Common myeloid progenitor, CD34-positive (primary cell): ENCODE results near the gene TMUB2.

ENCODE experiments used
- CTCF ChIA-PET: fragments of 350-600 bp; sonication (Branson Sonifier 250); formaldehyde crosslinking; loops from one replicate; lab custom pipeline; 2021; ENCODE audit warnings: antibody characterized with exemption; lab: Charles Lee
- POLR2A ChIA-PET: fragments of 350-600 bp; sonication (Branson Sonifier 250); formaldehyde crosslinking; loops from one replicate; lab custom pipeline; 2021; ENCODE audit warnings: antibody characterized with exemption; lab: Charles Lee
- DNase-seq, 3 donors: peaks; one replicate each; pipeline versions ENCODE4 v3.0.0 to v3.0.0-alpha.2; 2013
- H3K27ac ChIP-seq, 2 experiments: 1 replicate in 1 of 2; 2 replicates in 1 of 2; pipeline ENCODE4 v1.7.0; 2013; ENCODE audit warnings: inconsistent platforms in 2 of 2, low read length in 2 of 2, mild to moderate bottlenecking in 2 of 2, low read depth in 1 of 2, moderate library complexity in 1 of 2; ENCODE audit not compliant: severe bottlenecking in 2 of 2, insufficient read depth in 1 of 2, poor library complexity in 1 of 2
- H3K27me3 ChIP-seq, 5 experiments: replicated peaks in 2 of 5; 1 replicate in 3 of 5; 2 replicates in 2 of 5; pipeline versions ENCODE4 v1.6.1 to v1.7.0; 2013; ENCODE audit warnings: low read length in 4 of 5, mild to moderate bottlenecking in 2 of 5, moderate library complexity in 2 of 5, inconsistent platforms in 1 of 5; ENCODE audit not compliant: insufficient read depth in 5 of 5, control insufficient read depth in 4 of 5
- H3K36me3 ChIP-seq, 4 experiments: 1 replicate in 2 of 4; 2 replicates in 2 of 4; pipeline versions ENCODE4 v1.6.1 to v1.7.0; 2013; ENCODE audit warnings: low read length in 3 of 4, control low read depth in 1 of 4, mild to moderate bottlenecking in 1 of 4; ENCODE audit not compliant: control insufficient read depth in 4 of 4, insufficient read depth in 4 of 4
- H3K4me1 ChIP-seq, 4 experiments: 1 replicate in 3 of 4; 2 replicates in 1 of 4; pipeline versions ENCODE4 v1.6.1 to v1.7.1; 2013; ENCODE audit warnings: low read length in 3 of 4, mild to moderate bottlenecking in 3 of 4, control low read depth in 1 of 4, inconsistent platforms in 1 of 4, moderate library complexity in 1 of 4; ENCODE audit not compliant: control insufficient read depth in 4 of 4, insufficient read depth in 4 of 4; ENCODE audit errors: control extremely low read depth in 1 of 4
- H3K4me3 ChIP-seq, 7 experiments: 1 replicate in 4 of 7; 2 replicates in 3 of 7; pipeline versions ENCODE4 v1.5.1 to v1.7.0; 2013; ENCODE audit warnings: mild to moderate bottlenecking in 7 of 7, low read length in 6 of 7, moderate library complexity in 6 of 7, inconsistent platforms in 2 of 7, low read depth in 2 of 7, control low read depth in 1 of 7; ENCODE audit not compliant: insufficient read depth in 4 of 7, control insufficient read depth in 1 of 7; ENCODE audit errors: extremely low read depth in 1 of 7
- H3K9me3 ChIP-seq, 5 experiments: 1 replicate in 4 of 5; 2 replicates in 1 of 5; pipeline versions ENCODE4 v1.6.1 to v1.7.1; 2013; ENCODE audit warnings: low read length in 4 of 5, mild to moderate bottlenecking in 2 of 5, inconsistent platforms in 1 of 5, low read depth in 1 of 5, moderate library complexity in 1 of 5; ENCODE audit not compliant: control insufficient read depth in 4 of 5, insufficient read depth in 2 of 5; ENCODE audit errors: control extremely low read depth in 1 of 5
- WGBS: methylation state at CpG from one replicate; pipeline ENCODE4 v1.1.5; 2013; ENCODE audit not compliant: insufficient coverage; 5-methylcytosine and 5-hydroxymethylcytosine counted together

Gene TMUB2

GRCh38 chr17:44217738-44218343, 31.1 kb downstream of the TMUB2 start:
- Histone ChIP-seq H3K27me3 (no peaks in the 10 kb centered on the region), H3K36me3 (peaks cover 22 to 48% (median 33%) of the 10 kb centered on the region in 4 experiments), H3K4me1 (peaks cover 15 to 40% (median 35%) of the 10 kb centered on the region in 4 experiments), H3K27ac (peak overlapping the region; percentile 30 to 86), H3K4me3 (peak overlapping the region; percentile 74 to 94 (median 83)), H3K9me3 (no peaks in the 10 kb centered on the region)
- CTCF ChIA-PET: interaction anchor here (0.6 to 4.1 kb wide), 7 partner anchors 7 to 132 kb away, joined by 4 to 15 read pairs (median 8); no protein-coding TSS in a partner anchor
- POLR2A ChIA-PET: interaction anchor here (0.6 kb wide), 3 partner anchors 41 to 683 kb away, joined by 3 to 4 read pairs (median 3); no protein-coding TSS in a partner anchor
- DNase-seq: peak in 1 of 3 donors; percentile 22
- WGBS: 6% methylated on average over 7 of the region's 10 CpGs

DNA sequence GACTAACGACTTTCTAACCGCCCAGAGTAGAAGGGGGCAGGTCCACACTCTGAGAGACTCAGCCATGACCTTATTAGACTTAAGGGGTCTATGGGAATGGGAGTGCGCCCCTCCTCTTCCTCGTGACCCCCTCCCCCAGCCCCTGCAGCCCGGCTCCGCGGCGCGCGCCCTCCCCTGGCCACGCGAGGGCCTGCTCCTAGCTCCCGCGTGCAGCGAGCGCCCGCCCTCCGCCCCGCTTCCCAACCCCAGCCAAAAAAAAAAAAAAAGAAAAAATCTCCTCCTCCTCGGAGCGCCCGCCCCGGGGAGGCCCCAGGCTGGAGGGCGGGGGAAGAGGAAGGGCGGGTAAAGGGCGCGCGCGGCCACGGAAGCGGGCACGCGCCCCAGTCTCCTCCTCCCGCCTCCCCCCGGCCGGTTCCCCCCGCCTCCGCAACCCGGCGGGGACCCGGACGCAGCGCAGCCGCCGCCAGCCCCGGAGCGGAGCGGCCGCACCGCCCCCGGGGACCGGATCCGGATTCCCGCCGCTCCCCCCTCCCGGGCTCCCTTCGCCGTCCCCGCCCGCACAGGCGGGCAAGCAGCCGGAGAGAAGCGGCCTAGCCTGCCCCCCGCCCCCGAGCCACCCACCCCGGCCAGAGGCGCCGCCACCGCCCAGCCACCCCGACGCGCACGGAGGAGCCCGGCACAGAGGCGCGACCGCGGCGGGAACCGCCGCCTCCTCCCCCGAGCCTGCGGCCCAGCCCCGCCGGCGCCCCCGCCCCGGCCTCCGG, 31.8 kb downstream of the TMUB2 start:
- Histone ChIP-seq H3K4me3 (peak overlapping the region; percentile 74 to 94 (median 83)), H3K4me1 (peaks cover 15 to 41% (median 36%) of the 10 kb centered on the region in 4 experiments), H3K27me3 (no peaks in the 10 kb centered on the region), H3K27ac (peak overlapping the region; percentile 30 to 86), H3K9me3 (no peaks in the 10 kb centered on the region), H3K36me3 (peaks cover 20 to 41% (median 30%) of the 10 kb centered on the region in 4 experiments)
- ChIA-PET CTCF (interaction anchor here (0.6 to 4.1 kb wide), 7 partner anchors 8 to 131 kb away, joined by 3 to 15 read pairs (median 8); no protein-coding TSS in a partner anchor), POLR2A (interaction anchor here (0.6 kb wide), 3 partner anchors 40 to 682 kb away, joined by 3 to 4 read pairs (median 3); no protein-coding TSS in a partner anchor)
- WGBS: under 1% methylated on average over 50 of the region's 89 CpGs
- DNase-seq: peak; percentile 85 to 92 (median 91)

DNA sequence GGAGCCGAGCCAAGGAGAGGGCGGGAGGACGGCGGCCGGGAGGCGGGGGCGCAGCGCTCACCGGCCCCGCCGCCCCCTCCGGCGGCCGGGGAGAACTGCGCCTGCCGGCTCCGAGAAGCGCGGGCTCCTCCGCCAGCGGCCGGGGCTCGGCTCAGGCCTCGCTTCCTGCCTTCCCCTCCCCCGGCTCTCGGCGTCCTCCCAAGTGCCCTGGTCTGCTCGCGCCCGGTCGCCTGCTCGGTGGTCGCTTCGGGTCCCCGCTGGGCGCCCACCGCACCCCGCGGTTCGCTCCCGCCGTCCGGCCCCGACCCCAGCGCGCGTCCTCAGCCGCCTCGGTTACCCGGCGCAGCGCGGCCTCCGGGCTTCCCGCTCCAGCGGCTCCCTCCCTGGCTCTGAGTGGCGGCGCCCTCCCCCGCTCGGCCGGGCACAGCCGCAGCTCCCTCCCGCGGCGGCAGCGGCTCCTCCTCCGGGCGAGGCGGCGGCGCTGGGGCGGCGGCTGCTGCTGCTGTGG, 32.4 kb downstream of the TMUB2 start:
- Histone ChIP-seq H3K27me3 (no peaks in the 10 kb centered on the region), H3K9me3 (no peaks in the 10 kb centered on the region), H3K4me3 (peak overlapping the region; percentile 67 to 94 (median 83)), H3K36me3 (peaks cover 14 to 35% (median 27%) of the 10 kb centered on the region in 4 experiments), H3K4me1 (peaks cover 15 to 41% (median 36%) of the 10 kb centered on the region in 4 experiments), H3K27ac (peak overlapping the region in 1 of 2 experiments; percentile 86)
- POLR2A ChIA-PET: interaction anchor here (1.2 to 1.6 kb wide), 2 partner anchors 9 to 106 kb away, joined by 3 to 7 read pairs; partner anchors contain the start of gene SLC25A39
- under 1% methylated on average over 61 of the region's 73 CpGs for WGBS
- CTCF ChIA-PET: interaction anchor here (1.1 to 4.1 kb wide), 3 partner anchors 9 to 114 kb away, joined by 3 to 15 read pairs (median 11); no protein-coding TSS in a partner anchor
- peak; percentile 75 to 90 (median 83) for DNase-seq

DNA sequence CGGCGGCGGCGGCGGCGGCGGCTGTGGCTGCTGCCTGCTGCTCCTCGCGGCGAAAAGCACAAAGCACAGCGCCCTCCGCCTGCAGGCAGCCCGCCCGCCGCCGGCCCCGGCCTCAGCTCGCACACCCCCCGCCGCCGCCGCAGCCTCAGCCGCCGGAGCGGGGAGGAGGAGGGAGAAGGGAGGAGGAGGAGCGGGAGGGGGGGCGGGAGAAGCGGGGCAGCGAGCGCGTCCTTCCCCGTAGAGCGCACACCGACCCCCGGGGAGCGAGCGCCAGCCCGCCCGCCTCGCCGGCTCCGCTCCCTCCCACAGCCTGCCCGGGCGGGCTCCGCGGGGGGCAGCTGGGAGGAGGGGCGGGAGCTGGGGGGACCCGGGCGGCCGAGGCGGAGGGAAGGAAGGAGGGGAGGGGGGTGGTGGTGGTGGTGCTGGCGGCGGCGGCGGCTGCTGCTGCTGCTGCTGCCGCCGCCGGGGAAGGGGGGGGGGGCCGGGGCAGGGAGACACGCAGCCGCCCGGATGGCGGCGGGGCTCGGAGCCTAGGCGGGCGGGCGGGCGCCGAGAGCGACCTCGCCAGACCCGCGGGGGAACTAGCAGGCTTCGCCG, 32.9 kb downstream of the TMUB2 start, which contains the start of gene UBTF:
TSS of gene UBTF (minus strand) at position 60 of the 597 bp plus-strand sequence. CDS start 1,446 bp downstream, outside the sequence.
- Histone ChIP-seq H3K9me3 (no peaks in the 10 kb centered on the region), H3K4me3 (peak within 1 kb of the TSS; percentile 83 to 95 (median 93)), H3K36me3 (peaks cover 13 to 29% (median 21%) of the 10 kb centered on the region in 4 experiments), H3K4me1 (peaks cover 15 to 41% (median 36%) of the 10 kb centered on the region in 4 experiments), H3K27ac (peak within 1 kb of the TSS; percentile 61 to 90), H3K27me3 (no peaks in the 10 kb centered on the region)
- peak; percentile 80 to 88 (median 82) for DNase-seq
- ChIA-PET CTCF (interaction anchor here (0.8 to 4.1 kb wide), 6 partner anchors 9 to 113 kb away, joined by 3 to 15 read pairs (median 3); no protein-coding TSS in a partner anchor), POLR2A (interaction anchor here (1.0 to 2.8 kb wide), 5 partner anchors 9 to 105 kb away, joined by 3 to 11 read pairs (median 3); partner anchors contain the start of genes ATXN7L3 and SLC25A39)
- WGBS: 0% methylated on average over 39 of the region's 76 CpGs

GRCh38 chr17:44220213-44221083, 33.7 kb downstream of the TMUB2 start:
- CTCF ChIA-PET: interaction anchor here (0.8 to 2.8 kb wide), 15 partner anchors 8 to 127 kb away, joined by 3 to 20 read pairs (median 3); no protein-coding TSS in a partner anchor
- POLR2A ChIA-PET: interaction anchor here (1.0 to 2.8 kb wide), 7 partner anchors 10 to 104 kb away, joined by 3 to 11 read pairs (median 3); partner anchors contain the start of genes ATXN7L3, SLC25A39 and TMUB2
- Histone ChIP-seq H3K4me1 (peaks cover 15 to 41% (median 36%) of the 10 kb centered on the region in 4 experiments), H3K36me3 (peaks cover 7 to 22% (median 14%) of the 10 kb centered on the region in 4 experiments), H3K9me3 (no peaks in the 10 kb centered on the region), H3K27me3 (no peaks in the 10 kb centered on the region), H3K4me3 (peak overlapping the region; percentile 71 to 95 (median 93)), H3K27ac (peak overlapping the region; percentile 61 to 90)
- peak; percentile 49 to 80 (median 75) for DNase-seq
- under 1% methylated on average over 86 of the region's 108 CpGs for WGBS
